Cardiac muscle cell (in vitro differentiated cells and primary cell): Measurements from ENCODE around the gene CLNS1A. TPM values are rescaled to one million over a fixed set of nuclear protein-coding genes. Genes with fewer than 3 reads are reported as not detected.

Experiments used
- DNase-seq, 2 donors: peaks; one replicate each; pipeline versions ENCODE4 v3.0.0 to v3.0.0-alpha.2; 2010 to 2017; ENCODE audit warnings: low read depth in 1 of 2, low spot score in 1 of 2
- H3K27ac ChIP-seq: fragments of 200-600 bp; sonication (generic); 2 replicates; pipeline ENCODE4 v1.5.1; 2016
- H3K27me3 ChIP-seq: fragments of 200-600 bp; sonication (generic); 2 replicates; pipeline ENCODE4 v1.6.0; 2016; ENCODE audit warnings: control low read depth
- H3K36me3 ChIP-seq: fragments of 200-600 bp; sonication (generic); 2 replicates; pipeline ENCODE4 v1.5.1; 2016; ENCODE audit warnings: control low read depth
- H3K4me1 ChIP-seq: fragments of 200-600 bp; sonication (generic); 2 replicates; pipeline ENCODE4 v1.8.1; 2017; ENCODE audit warnings: low read depth, mild to moderate bottlenecking, mixed run types
- H3K4me3 ChIP-seq: fragments of 200-600 bp; sonication (generic); 2 replicates; pipeline ENCODE4 v1.5.1; 2016; ENCODE audit warnings: mild to moderate bottlenecking
- H3K9me3 ChIP-seq: fragments of 200-600 bp; sonication (generic); 2 replicates; pipeline ENCODE4 v1.5.1; 2017; ENCODE audit warnings: low read depth, mild to moderate bottlenecking, control low read depth
- CTCF ChIP-seq: IDR thresholded peaks from 2 replicates; pipeline ENCODE4 v1.5.1; 2012; ENCODE audit warnings: low read depth, mild to moderate bottlenecking, low read length
- polyA plus RNA-seq: library from polyadenylated mRNA; unstranded; fragments of >200 nt; fragmentation: Nextera tagmentation; extraction: Ambion mirVana; gene quantifications from 2 replicates; pipeline ENCODE4 v1.2.1, GENCODE V29; 2016
- total RNA-seq: library from RNA; depleted of rRNA; stranded (reverse); fragments of >200 nt; gene quantifications from 2 replicates; pipeline ENCODE4 v1.2.3, GENCODE V29; 2016

The CLNS1A gene
- total and polyA plus RNA-seq, 2 experiments from 2014 or later = 122 to 152 TPM

DNA sequence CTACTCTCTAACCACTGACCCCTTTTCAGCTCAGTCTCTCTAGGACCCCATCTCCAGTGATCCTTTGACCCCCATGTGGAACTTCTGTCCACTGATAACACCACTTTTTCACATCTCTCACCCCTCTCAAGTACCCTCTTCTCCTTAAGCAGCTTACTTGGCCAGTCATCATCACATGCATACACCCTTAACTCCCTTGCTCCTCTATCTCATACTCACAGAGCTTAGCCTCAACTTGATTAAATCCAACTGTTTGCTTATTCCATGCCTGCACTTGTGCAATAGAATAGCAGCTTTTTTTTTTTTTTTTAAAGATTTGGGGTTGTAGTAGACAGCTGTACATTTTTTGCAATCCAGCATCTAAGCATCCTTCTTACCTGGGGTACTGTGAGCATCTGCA is 25.7 kb downstream of the CLNS1A start:
- Histone ChIP-seq H3K36me3 (peaks cover 27% of the 10 kb centered on the region), H3K27me3 (no peaks in the 10 kb centered on the region), H3K27ac (no peak overlapping the region), H3K4me3 (no peak overlapping the region), H3K4me1 (no peaks in the 10 kb centered on the region), H3K9me3 (no peaks in the 10 kb centered on the region)
- no peak for DNase-seq
- TF ChIP-seq CTCF = no peak

- no peak for DNase-seq
- no peaks in the 10 kb centered on the region for H3K4me1 ChIP-seq
- H3K27me3 ChIP-seq = no peaks in the 10 kb centered on the region
- peaks cover 12% of the 10 kb centered on the region for H3K36me3 ChIP-seq
- TF ChIP-seq CTCF = no peak
- no peaks in the 10 kb centered on the region for H3K9me3 ChIP-seq
- H3K4me3 ChIP-seq = no peak overlapping the region
- no peak overlapping the region for H3K27ac ChIP-seq
These were observed 28.4 kb downstream of the CLNS1A start for GRCh38 chr11:77609234-77609633.

DNA sequence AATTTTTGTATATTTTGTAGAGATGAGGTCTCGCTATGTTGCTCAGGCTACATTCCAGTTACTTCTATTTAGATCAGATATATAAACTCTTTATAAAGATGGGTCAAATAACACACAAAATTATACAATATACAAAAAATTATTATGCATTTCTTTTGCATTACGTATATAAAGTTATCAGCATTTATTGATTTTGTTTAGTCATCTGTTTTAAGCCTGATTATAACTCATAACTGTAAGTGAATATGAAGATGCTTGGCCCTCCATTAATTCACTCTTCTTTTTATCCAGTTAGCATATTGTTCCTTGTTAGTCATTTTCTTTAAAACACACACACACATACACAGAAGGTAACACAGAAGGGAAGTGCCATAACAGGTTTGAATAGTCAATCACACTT is 33.3 kb downstream of the CLNS1A start:
- Histone ChIP-seq H3K36me3 (peaks cover 4% of the 10 kb centered on the region), H3K27me3 (no peaks in the 10 kb centered on the region), H3K9me3 (no peaks in the 10 kb centered on the region), H3K4me1 (peaks cover 13% of the 10 kb centered on the region), H3K27ac (no peak overlapping the region), H3K4me3 (no peak overlapping the region)
- TF ChIP-seq CTCF = no peak
- no peak for DNase-seq

- Histone ChIP-seq H3K27ac (peak overlapping the region; percentile 42), H3K4me1 (peaks cover 13% of the 10 kb centered on the region), H3K4me3 (no peak overlapping the region), H3K9me3 (no peaks in the 10 kb centered on the region), H3K36me3 (no peaks in the 10 kb centered on the region), H3K27me3 (no peaks in the 10 kb centered on the region)
- peak; percentile 5 to 87 for DNase-seq
- TF ChIP-seq CTCF = no peak
These were observed 35.1 kb downstream of the CLNS1A start for GRCh38 chr11:77602381-77603088.

- no peak for TF ChIP-seq CTCF
- no peak overlapping the region for H3K4me3 ChIP-seq
- H3K4me1 ChIP-seq = peaks cover 8% of the 10 kb centered on the region
- no peaks in the 10 kb centered on the region for H3K36me3 ChIP-seq
- no peak for DNase-seq
- H3K27me3 ChIP-seq = no peaks in the 10 kb centered on the region
- H3K27ac ChIP-seq = no peak overlapping the region
- no peaks in the 10 kb centered on the region for H3K9me3 ChIP-seq
These were observed 39.4 kb downstream of the CLNS1A start for GRCh38 chr11:77598195-77598594.
